Endothelial cell of umbilical vein (primary cell): ENCODE data around the gene PRKAR2B. TPM values are rescaled to one million over a fixed set of nuclear protein-coding genes. Genes with fewer than 3 reads are reported as not detected.
"Not testable (repeated sequence)": the region's sequence is repeated elsewhere in the genome, so short reads cannot be mapped to it uniquely, and the experiment has no call there.

Experiments used
- BruUV-seq: library from RNA; stranded (reverse); fragments of 400-500 nt; replicated peaks from 2 replicates; lab custom pipeline; 2021; lab: Mats Ljungman, UMichigan
- CTCF ChIA-PET: fragments of 300-600, 350-600 bp; sonication (Branson Sonifier 250); formaldehyde crosslinking; loops from one replicate; lab custom pipeline; 2021; ENCODE audit warnings: antibody characterized with exemption, inconsistent platforms; lab: Charles Lee
- POLR2A ChIA-PET: fragments of 300-600, 350-600 bp; sonication (Branson Sonifier 250); formaldehyde crosslinking; loops from one replicate; lab custom pipeline; 2021; ENCODE audit warnings: antibody characterized with exemption, inconsistent platforms; lab: Charles Lee
- DNase-seq: peaks from one replicate; pipeline ENCODE4 v3.0.0-alpha.2; 2011; ENCODE audit warnings: low read depth, low spot score
- FAIRE-seq: peaks from 2 replicates; lab custom pipeline; 2011; peaks lifted over from hg19 to GRCh38; lab: Jason Lieb, UNC
- H2AFZ ChIP-seq: 2 replicates; pipeline ENCODE4 v1.6.0; 2012; ENCODE audit warnings: low read depth, low read length, control low read depth, inconsistent platforms
- H3K27ac ChIP-seq: 2 replicates; pipeline ENCODE4 v1.5.1; 2011; ENCODE audit warnings: low read depth, mild to moderate bottlenecking, control low read depth, low read length, moderate library complexity; ENCODE audit not compliant: insufficient read depth
- H3K27me3 ChIP-seq, 2 experiments: 2 replicates each; pipeline versions ENCODE4 v1.6.0 to v1.6.1; 2011; ENCODE audit warnings: low read length in 2 of 2, mixed read lengths in 1 of 2; ENCODE audit not compliant: control insufficient read depth in 2 of 2, insufficient read depth in 2 of 2
- H3K36me3 ChIP-seq, 2 experiments: 2 replicates in 1 of 2; 3 replicates in 1 of 2; pipeline ENCODE4 v1.5.1; 2011; ENCODE audit warnings: low read length in 2 of 2, mild to moderate bottlenecking in 1 of 2, moderate library complexity in 1 of 2; ENCODE audit not compliant: control insufficient read depth in 2 of 2, insufficient read depth in 2 of 2; ENCODE audit errors: extremely low read depth in 1 of 2
- H3K4me1 ChIP-seq: 3 replicates; pipeline ENCODE4 v1.5.1; 2011; ENCODE audit warnings: mild to moderate bottlenecking, low read length; ENCODE audit not compliant: control insufficient read depth, insufficient read depth; ENCODE audit errors: extremely low read depth
- H3K4me2 ChIP-seq: 2 replicates; pipeline ENCODE4 v1.6.1; 2011; ENCODE audit warnings: low read length, control low read depth, mixed read lengths; ENCODE audit not compliant: insufficient read depth
- H3K4me3 ChIP-seq, 3 experiments: fragments of 200-600 bp in 1 of 3; sonication (generic), shearing (Covaris generic) in 1 of 3; replicated peaks in 1 of 3; 2 replicates each; pipeline ENCODE4 v1.5.1; 2011 to 2016; ENCODE audit warnings: control low read depth in 3 of 3, low read length in 3 of 3, mild to moderate bottlenecking in 2 of 3, inconsistent platforms in 1 of 3, low read depth in 1 of 3, moderate library complexity in 1 of 3; ENCODE audit not compliant: insufficient read depth in 1 of 3
- H3K79me2 ChIP-seq: 2 replicates; pipeline ENCODE4 v1.6.0; 2012; ENCODE audit warnings: low read length, inconsistent platforms; ENCODE audit not compliant: control insufficient read depth, insufficient read depth
- H3K9ac ChIP-seq: replicated peaks from 2 replicates; pipeline ENCODE3; 2011; ENCODE audit warnings: low read length, control low read depth; ENCODE audit not compliant: insufficient read depth; ENCODE audit errors: extremely low read depth
- H3K9me1 ChIP-seq: replicated peaks from 3 replicates; pipeline ENCODE4 v1.6.0; 2011; ENCODE audit warnings: mild to moderate bottlenecking, low read length; ENCODE audit not compliant: control insufficient read depth, insufficient read depth; ENCODE audit errors: extremely low read depth
- H3K9me3 ChIP-seq: replicated peaks from 2 replicates; pipeline ENCODE4 v1.5.1; 2012; ENCODE audit warnings: low read length, inconsistent platforms; ENCODE audit not compliant: control insufficient read depth, insufficient read depth
- H4K20me1 ChIP-seq: replicated peaks from 2 replicates; pipeline ENCODE3; 2011; ENCODE audit warnings: mild to moderate bottlenecking, low read length; ENCODE audit not compliant: control insufficient read depth, insufficient read depth; ENCODE audit errors: extremely low read depth
- CTCF ChIP-seq, 2 donors: IDR thresholded peaks; 1 replicate in 1 of 2; 2 replicates in 1 of 2; pipeline ENCODE4 v1.5.1; 2011; ENCODE audit warnings: low read length in 2 of 2, mild to moderate bottlenecking in 2 of 2, moderate library complexity in 2 of 2, control low read depth in 1 of 2, inconsistent platforms in 1 of 2, low read depth in 1 of 2; ENCODE audit not compliant: insufficient read depth in 1 of 2; ENCODE audit errors: extremely low read depth in 1 of 2
- EZH2 ChIP-seq: IDR thresholded peaks from 2 replicates; pipeline ENCODE4 v1.6.1; 2012; ENCODE audit warnings: borderline replicate concordance, low read depth, mild to moderate bottlenecking, moderate library complexity, low read length, inconsistent platforms; ENCODE audit not compliant: severe bottlenecking
- FOS ChIP-seq: IDR thresholded peaks from 2 replicates; pipeline ENCODE4 v1.6.1; 2011; ENCODE audit warnings: mild to moderate bottlenecking, low read length, moderate library complexity, borderline replicate concordance; ENCODE audit not compliant: insufficient read depth
- GATA2 ChIP-seq: IDR thresholded peaks from 2 replicates; pipeline ENCODE4 v1.7.0; 2011; ENCODE audit warnings: low read depth, mild to moderate bottlenecking, moderate library complexity, mixed read lengths, low read length; ENCODE audit not compliant: insufficient read length, insufficient read depth
- JUN ChIP-seq: IDR thresholded peaks from 2 replicates; pipeline ENCODE4 v1.6.1; 2011; ENCODE audit warnings: borderline replicate concordance, low read depth; ENCODE audit not compliant: insufficient read length, insufficient read depth
- MAX ChIP-seq: IDR thresholded peaks from 2 replicates; pipeline ENCODE4 v1.6.1; 2011; ENCODE audit not compliant: insufficient read depth, insufficient read length
- MYC ChIP-seq: IDR thresholded peaks from one replicate; pipeline ENCODE4 v1.6.1; 2011; ENCODE audit warnings: mild to moderate bottlenecking, low read depth, low read length
- POLR2A ChIP-seq: IDR thresholded peaks from 2 replicates; pipeline ENCODE4 v1.6.1; 2012; ENCODE audit warnings: low read depth, mild to moderate bottlenecking, control low read depth, low read length
- POLR2AphosphoS5 ChIP-seq: IDR thresholded peaks from 2 replicates; pipeline ENCODE4 v1.6.1; 2012; ENCODE audit warnings: low read depth, mild to moderate bottlenecking, control low read depth, low read length, moderate library complexity; ENCODE audit not compliant: insufficient read depth
- dilution Hi-C: fragments of 300-500 bp; cut with MboI; formaldehyde crosslinking; loops from one replicate; pipeline ENCODE4 v1.15.0; 2019; ENCODE audit warnings: low sequenced_read_pairs; ENCODE audit not compliant: extremely low pct_ligation_motif_present
- intact Hi-C: fragments of 100-400 bp; cut with micrococcal nuclease; formaldehyde crosslinking; loops from one replicate; pipeline ENCODE4 v1.10.0; 2022
- polyA plus RNA-seq, 4 experiments: library from polyadenylated mRNA; depleted of rRNA in 3 of 4; stranded (reverse) in 3 of 4; unstranded in 1 of 4; fragments of >200 nt; gene quantifications; 2 replicates each; pipeline versions ENCODE4 v1.2.1 to v1.2.3, GENCODE V29; 2011 to 2012; ENCODE audit warnings: missing spikeins in 1 of 4
- total RNA-seq: library from RNA; stranded (reverse); gene quantifications from 2 replicates; pipeline ENCODE4 v1.2.3, GENCODE V29; 2021

Gene PRKAR2B
- total and polyA plus RNA-seq, 2 donors (not counting 3 experiments of a cell fraction or from before 2014, with no cell fraction given), result 10.7 to 39.8 TPM

- POLR2A ChIA-PET, H3K27me3 ChIP-seq, dilution Hi-C loops, H3K9ac ChIP-seq, H2AFZ ChIP-seq, H3K4me3 ChIP-seq, H3K36me3 ChIP-seq, H3K27ac ChIP-seq, BruUV-seq, H4K20me1 ChIP-seq, FAIRE-seq, H3K4me2 ChIP-seq, H3K9me1 ChIP-seq, H3K9me3 ChIP-seq, DNase-seq: not testable (repeated sequence)
- CTCF ChIA-PET, result interaction anchor here (1.8 kb wide), 1 partner anchor 95 kb away, joined by 6 read pairs; no protein-coding TSS in a partner anchor
- Histone ChIP-seq H3K79me2 (peaks cover 27% of the 10 kb centered on the region), H3K4me1 (peaks cover 22% of the 10 kb centered on the region)
- intact Hi-C loops, result loop anchor here (10.0 kb wide), 1 partner anchor 448 kb away; no protein-coding TSS in a partner anchor
Observed at GRCh38 chr7:107042326-107042910, 2.1 kb upstream of the PRKAR2B start.

- Histone ChIP-seq H3K4me3 (no peak overlapping the region), H4K20me1 (no peaks in the 10 kb centered on the region), H3K4me2 (no peak overlapping the region), H3K9me3 (no peaks in the 10 kb centered on the region), H3K4me1 (peaks cover 33% of the 10 kb centered on the region), H3K79me2 (peaks cover 34% of the 10 kb centered on the region), H2AFZ (no peak overlapping the region), H3K9me1 (no peaks in the 10 kb centered on the region), H3K27me3 (no peaks in the 10 kb centered on the region), H3K9ac (no peak overlapping the region), H3K27ac (no peak overlapping the region), H3K36me3 (no peaks in the 10 kb centered on the region)
- intact Hi-C loops (loop anchor here (1.0 to 10.0 kb wide), 2 partner anchors 107 to 449 kb away; no protein-coding TSS in a partner anchor), dilution Hi-C loops (no loop called here)
- FAIRE-seq (no peak), DNase-seq (no peak)
- TF ChIP-seq FOS, result no peak
- TF ChIP-seq MAX, result no peak
- TF ChIP-seq POLR2A, result no peak
- TF ChIP-seq CTCF (IDR thresholded peaks at IDR 0.05; ENCODE audit: extremely low read depth in 1 of 2, insufficient read depth in 1 of 2, low read depth in 1 of 2, low read length in 2 of 2), result no peak
- TF ChIP-seq MYC, result no peak
- no peak for TF ChIP-seq EZH2
- no peak for TF ChIP-seq POLR2AphosphoS5
- no peak for TF ChIP-seq GATA2
- no peak for TF ChIP-seq JUN
- ChIA-PET POLR2A (no interaction called here), CTCF (interaction anchor here (0.7 to 1.8 kb wide), 2 partner anchors 96 to 97 kb away, joined by 3 to 6 read pairs; no protein-coding TSS in a partner anchor)
- no TSS peak for BruUV-seq
Observed at GRCh38 chr7:107043491-107043890, 1.0 kb upstream of the PRKAR2B start.
